ENCODE measurements around the gene GLTP. TPM values are rescaled to one million over a fixed set of nuclear protein-coding genes. Genes with fewer than 3 reads are reported as not detected.
A peak's percentile ranks its signal among the peaks of the same experiment; 100 is the strongest.

GLTP gene
- polyA plus RNA-seq, 3 donors from 2014 or later = 64.8 to 95.1 (median 71.9) TPM

- Mint-ChIP-seq H3K36me3 (no peaks in the 10 kb centered on the region), H3K27me3 (ENCODE audit: low read depth in 3 of 3) (peaks cover 0 to 19% (median 6%) of the 10 kb centered on the region in 3 donors), H3K27ac (peak overlapping the region; percentile 90 to 99 (median 98)), H3K4me3 (peak overlapping the region; percentile 95 to 99 (median 98)), H3K4me1 (peaks cover 64% of the 10 kb centered on the region in 2 donors), H3K9me3 (peaks cover 0 to 2% (median 0%) of the 10 kb centered on the region in 6 donors)
- DNase-seq = no peak
Observed at GRCh38 chr12:109879351-109880042, 844 bp downstream of the GLTP start.

GRCh38 chr12:109878749-109879148, 1.6 kb downstream of the GLTP start:
- peaks cover 0 to 17% (median 6%) of the 10 kb centered on the region in 3 donors for H3K27me3 Mint-ChIP-seq (ENCODE audit: low read depth in 3 of 3)
- peak overlapping the region; percentile 75 to 99 (median 98) for H3K27ac Mint-ChIP-seq
- peaks cover 65 to 70% of the 10 kb centered on the region in 2 donors for H3K4me1 Mint-ChIP-seq
- peak overlapping the region; percentile 95 to 99 (median 98) for H3K4me3 Mint-ChIP-seq
- H3K9me3 Mint-ChIP-seq = peaks cover 0 to 2% (median 0%) of the 10 kb centered on the region in 6 donors
- no peak for DNase-seq
- H3K36me3 Mint-ChIP-seq = no peaks in the 10 kb centered on the region

DNA sequence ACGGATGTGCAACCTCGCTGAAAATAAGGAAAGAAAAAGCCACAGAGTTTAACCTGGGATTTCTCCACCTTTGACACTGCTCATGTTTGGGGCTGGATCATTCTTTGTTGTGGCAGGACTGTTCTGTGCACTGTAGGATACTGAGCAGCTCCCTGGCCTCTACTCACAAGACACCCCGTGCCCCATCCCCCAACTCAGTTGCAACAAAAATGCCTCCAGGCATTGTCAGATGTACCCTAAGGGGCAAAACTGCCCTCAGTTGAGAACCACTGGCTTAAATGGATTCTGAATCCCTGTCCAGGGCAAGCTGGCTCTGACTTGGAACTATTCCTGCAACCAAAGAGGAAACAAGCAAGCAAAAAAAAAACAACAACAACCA, 2.1 kb downstream of the GLTP start:
- Mint-ChIP-seq H3K4me1 (peaks cover 67 to 70% of the 10 kb centered on the region in 2 donors), H3K27ac (peak overlapping the region; percentile 13 to 99 (median 86)), H3K27me3 (ENCODE audit: low read depth in 3 of 3) (peaks cover 0 to 16% (median 6%) of the 10 kb centered on the region in 3 donors), H3K9me3 (peaks cover 0 to 2% (median 0%) of the 10 kb centered on the region in 6 donors), H3K4me3 (peak overlapping the region; percentile 95 to 99 (median 98)), H3K36me3 (no peaks in the 10 kb centered on the region)
- no peak for DNase-seq

- peak overlapping the region; percentile 48 to 95 (median 55) for H3K4me3 Mint-ChIP-seq
- peak overlapping the region in 5 of 6 donors; percentile 40 to 99 (median 72) for H3K27ac Mint-ChIP-seq
- H3K27me3 Mint-ChIP-seq (ENCODE audit: low read depth in 3 of 3) = peaks cover 0 to 16% (median 6%) of the 10 kb centered on the region in 3 donors
- DNase-seq = no peak
- H3K36me3 Mint-ChIP-seq = peaks cover 0 to 5% (median 0%) of the 10 kb centered on the region in 3 donors
- peaks cover 68 to 72% of the 10 kb centered on the region in 2 donors for H3K4me1 Mint-ChIP-seq
- H3K9me3 Mint-ChIP-seq = peaks cover 0 to 2% (median 0%) of the 10 kb centered on the region in 6 donors
Observed at GRCh38 chr12:109877504-109878246, 2.7 kb downstream of the GLTP start.

DNA sequence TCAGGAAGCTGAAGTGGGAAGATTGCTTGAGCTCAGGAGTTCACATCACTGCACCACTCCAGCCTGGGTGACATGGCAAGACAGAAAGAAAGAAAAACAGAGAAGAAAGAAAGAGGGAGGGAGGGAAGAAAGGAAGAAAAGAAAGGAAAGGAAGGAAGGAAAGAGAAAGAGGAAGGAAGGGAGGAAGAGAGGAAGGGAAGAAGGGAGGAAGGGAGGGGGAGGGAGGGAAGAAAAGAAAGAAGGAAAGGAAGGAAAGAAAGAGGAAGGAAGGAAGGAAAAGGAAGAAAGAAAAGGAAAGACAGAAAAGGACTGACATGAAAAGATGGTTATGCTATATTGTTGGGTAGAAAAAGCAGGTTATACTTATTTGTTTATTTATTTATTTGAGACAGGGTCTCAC, 3.9 kb downstream of the GLTP start:
- Mint-ChIP-seq H3K4me3 (peak overlapping the region in 1 of 5 donors; percentile 10), H3K27ac (peak overlapping the region in 5 of 6 donors; percentile 31 to 87 (median 70)), H3K36me3 (peaks cover 0 to 7% (median 2%) of the 10 kb centered on the region in 3 donors), H3K27me3 (ENCODE audit: low read depth in 3 of 3) (peaks cover 0 to 14% (median 6%) of the 10 kb centered on the region in 3 donors), H3K4me1 (peaks cover 70 to 77% of the 10 kb centered on the region in 2 donors), H3K9me3 (peaks cover 0 to 2% (median 0%) of the 10 kb centered on the region in 6 donors)
- DNase-seq = no peak

- DNase-seq = no peak
- Mint-ChIP-seq H3K4me3 (peak overlapping the region in 2 of 5 donors; percentile 12 to 21), H3K9me3 (peaks cover 0 to 2% (median 0%) of the 10 kb centered on the region in 6 donors), H3K27me3 (ENCODE audit: low read depth in 3 of 3) (peaks cover 0 to 9% (median 4%) of the 10 kb centered on the region in 3 donors), H3K4me1 (peaks cover 63 to 73% of the 10 kb centered on the region in 2 donors), H3K36me3 (peaks cover 0 to 8% (median 3%) of the 10 kb centered on the region in 3 donors), H3K27ac (peak overlapping the region; percentile 31 to 87 (median 64))
Observed at GRCh38 chr12:109875572-109876131, 4.7 kb downstream of the GLTP start.

DNA sequence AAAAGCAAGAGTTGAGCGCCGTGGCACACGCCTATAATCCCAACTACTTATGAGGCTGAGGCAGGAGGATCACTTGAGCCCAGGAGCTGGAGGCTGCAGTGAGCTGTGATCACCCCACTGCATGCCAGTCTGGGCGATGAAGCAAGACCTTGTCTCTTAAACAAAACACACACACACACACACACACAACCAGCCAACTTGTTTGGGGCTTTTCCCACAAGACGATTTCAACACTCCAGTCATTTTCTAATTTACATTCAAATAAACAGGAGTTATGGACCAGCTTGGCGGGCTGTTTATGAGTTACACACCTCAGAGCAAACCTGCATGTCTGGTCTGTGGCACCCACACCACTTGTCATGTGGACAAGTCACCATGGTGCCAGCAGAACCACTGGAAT, 6.7 kb downstream of the GLTP start:
- H3K27me3 Mint-ChIP-seq (ENCODE audit: low read depth in 3 of 3) = peaks cover 0 to 2% (median 0%) of the 10 kb centered on the region in 3 donors
- no peak overlapping the region for H3K4me3 Mint-ChIP-seq
- no peak for DNase-seq
- peaks cover 0 to 2% (median 0%) of the 10 kb centered on the region in 6 donors for H3K9me3 Mint-ChIP-seq
- H3K27ac Mint-ChIP-seq = peak overlapping the region in 1 of 6 donors; percentile 19
- H3K4me1 Mint-ChIP-seq = peaks cover 51 to 65% of the 10 kb centered on the region in 2 donors
- H3K36me3 Mint-ChIP-seq = peaks cover 1 to 8% (median 3%) of the 10 kb centered on the region in 3 donors

GRCh38 chr12:109871668-109872314, 8.6 kb downstream of the GLTP start:
- Mint-ChIP-seq H3K27ac (peak overlapping the region in 3 of 6 donors; percentile 50 to 83 (median 76)), H3K4me3 (no peak overlapping the region), H3K36me3 (peaks cover 8 to 9% (median 8%) of the 10 kb centered on the region in 3 donors), H3K4me1 (peaks cover 46 to 58% of the 10 kb centered on the region in 2 donors), H3K27me3 (ENCODE audit: low read depth in 3 of 3) (peaks cover 0 to 2% (median 0%) of the 10 kb centered on the region in 3 donors), H3K9me3 (no peaks in the 10 kb centered on the region)
- DNase-seq = no peak

DNA sequence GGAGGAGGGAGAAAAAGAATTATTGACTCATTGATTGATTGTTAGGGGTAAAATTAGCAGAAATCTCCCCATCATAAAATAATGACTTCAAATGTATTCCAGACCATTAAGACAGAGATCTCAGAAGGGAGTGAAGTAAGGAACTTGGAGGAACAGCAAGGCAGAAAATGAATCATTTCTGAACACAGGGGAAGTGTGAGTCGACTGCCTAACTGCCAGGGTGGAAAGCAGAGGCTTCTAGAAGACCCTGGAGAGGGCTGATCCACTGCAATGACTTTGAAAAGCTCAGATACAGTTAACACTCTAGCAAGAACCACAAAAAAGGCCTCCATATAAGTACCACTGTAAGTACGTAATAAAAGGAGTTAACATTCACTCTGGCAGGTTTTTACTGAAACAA, 9.7 kb downstream of the GLTP start:
- no peaks in the 10 kb centered on the region for H3K9me3 Mint-ChIP-seq
- no peak overlapping the region for H3K4me3 Mint-ChIP-seq
- H3K4me1 Mint-ChIP-seq = peaks cover 47 to 56% of the 10 kb centered on the region in 2 donors
- peaks cover 8 to 9% (median 8%) of the 10 kb centered on the region in 3 donors for H3K36me3 Mint-ChIP-seq
- no peak for DNase-seq
- peaks cover 0 to 2% (median 0%) of the 10 kb centered on the region in 3 donors for H3K27me3 Mint-ChIP-seq (ENCODE audit: low read depth in 3 of 3)
- peak overlapping the region in 4 of 6 donors; percentile 11 to 72 (median 30) for H3K27ac Mint-ChIP-seq

DNA sequence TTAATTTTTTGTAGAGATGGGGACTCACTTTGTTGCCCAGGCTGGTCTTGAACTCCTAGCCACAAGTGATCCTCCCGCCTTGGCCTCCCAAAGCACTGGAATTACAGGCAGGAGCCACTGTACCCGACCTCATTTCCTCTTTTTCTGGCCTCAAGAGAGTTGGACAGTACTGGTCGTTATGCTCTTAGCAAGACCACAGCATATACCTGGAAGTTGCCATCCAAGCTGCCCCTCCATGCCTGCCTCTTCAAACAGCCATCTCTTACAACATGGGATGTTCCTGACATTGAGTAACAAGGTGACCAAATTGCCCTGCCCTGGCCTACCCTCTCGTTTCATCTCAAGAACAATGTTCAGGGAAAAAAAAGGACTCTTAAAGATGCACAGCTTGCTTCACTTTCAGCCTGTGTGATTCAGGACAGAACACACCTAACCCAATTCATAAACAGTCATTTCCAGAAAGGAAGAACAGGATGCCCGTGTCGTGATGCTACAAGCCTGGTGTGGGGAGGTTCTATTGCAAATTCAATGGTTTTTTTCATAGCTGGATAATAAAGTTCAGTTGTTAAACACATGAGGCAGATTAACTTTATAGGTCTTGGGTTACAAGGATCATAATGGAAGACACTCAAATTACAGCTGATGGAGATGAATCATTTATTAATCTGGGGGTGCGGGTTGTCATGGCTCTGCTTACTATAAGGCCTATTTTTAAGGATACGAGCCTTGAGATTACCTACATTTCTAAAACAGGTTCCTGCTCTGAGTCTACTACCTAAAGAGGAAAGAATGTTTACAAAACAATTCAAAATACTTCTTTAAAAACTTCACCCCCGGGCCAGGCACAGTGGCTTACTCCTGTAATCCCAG, 11.9 kb downstream of the GLTP start:
- peaks cover 8 to 9% (median 8%) of the 10 kb centered on the region in 3 donors for H3K36me3 Mint-ChIP-seq
- H3K4me1 Mint-ChIP-seq = peaks cover 53 to 61% of the 10 kb centered on the region in 2 donors
- H3K4me3 Mint-ChIP-seq = peak overlapping the region in 1 of 5 donors; percentile 22
- peaks cover 0 to 2% (median 0%) of the 10 kb centered on the region in 3 donors for H3K27me3 Mint-ChIP-seq (ENCODE audit: low read depth in 3 of 3)
- H3K9me3 Mint-ChIP-seq = no peaks in the 10 kb centered on the region
- peak overlapping the region; percentile 5 to 64 (median 34) for H3K27ac Mint-ChIP-seq
- DNase-seq = no peak

GRCh38 chr12:109864916-109865315, 15.4 kb downstream of the GLTP start:
- Mint-ChIP-seq H3K9me3 (no peaks in the 10 kb centered on the region), H3K4me1 (peaks cover 60 to 64% of the 10 kb centered on the region in 2 donors), H3K36me3 (peaks cover 0 to 8% (median 6%) of the 10 kb centered on the region in 3 donors), H3K4me3 (peak overlapping the region in 4 of 5 donors; percentile 50 to 82 (median 60)), H3K27ac (peak overlapping the region; percentile 71 to 94 (median 92)), H3K27me3 (ENCODE audit: low read depth in 3 of 3) (no peaks in the 10 kb centered on the region)
- no peak for DNase-seq
